GM23338 (cell line): Measurements from ENCODE around the gene DPEP3. TPM values are rescaled to one million over a fixed set of nuclear protein-coding genes. Genes with fewer than 3 reads are reported as not detected.

Source experiments
- ATAC-seq: fragments of 200-7000 bp; cut with Tn5 transposase; 3 replicates; pipeline ENCODE4 v1.9.1; 2020
- DNase-seq: peaks from one replicate; pipeline ENCODE4 v3.0.0-alpha.2; 2015; ENCODE audit warnings: low spot score
- H2AFZ ChIP-seq: fragments of 200-600 bp; sonication (generic); 2 replicates; pipeline ENCODE4 v1.8.0; 2016; ENCODE audit warnings: antibody characterized with exemption, mild to moderate bottlenecking, moderate library complexity
- H3F3A ChIP-seq: fragments of 200-600 bp; sonication (generic); replicated peaks from 2 replicates; pipeline ENCODE4 v1.8.0; 2017; ENCODE audit warnings: antibody characterized with exemption, mixed run types, low read depth
- H3K27ac ChIP-seq: fragments of 200-600 bp; sonication (generic); 2 replicates; pipeline ENCODE4 v1.6.1; 2016; ENCODE audit warnings: low read depth
- H3K27me3 ChIP-seq: fragments of 200-600 bp; sonication (generic); 2 replicates; pipeline ENCODE4 v1.8.0; 2016; ENCODE audit warnings: mild to moderate bottlenecking, mixed run types, moderate library complexity; ENCODE audit not compliant: insufficient read depth
- H3K36me3 ChIP-seq: fragments of 200-600 bp; sonication (generic); 2 replicates; pipeline ENCODE4 v1.8.0; 2016; ENCODE audit warnings: mild to moderate bottlenecking; ENCODE audit not compliant: insufficient read depth
- H3K4me1 ChIP-seq: fragments of 200-600 bp; sonication (generic); 2 replicates; pipeline ENCODE4 v1.8.0; 2016; ENCODE audit warnings: mild to moderate bottlenecking, moderate library complexity; ENCODE audit not compliant: insufficient read depth
- H3K4me2 ChIP-seq: fragments of 200-600 bp; sonication (generic); 2 replicates; pipeline ENCODE4 v1.7.1; 2017; ENCODE audit warnings: mixed run types
- H3K4me3 ChIP-seq: fragments of 200-600 bp; sonication (generic); 2 replicates; pipeline ENCODE4 v1.6.1; 2016; ENCODE audit warnings: mixed run types
- H3K79me2 ChIP-seq: fragments of 200-600 bp; sonication (generic); replicated peaks from 2 replicates; pipeline ENCODE4 v1.8.0; 2017; ENCODE audit warnings: mild to moderate bottlenecking; ENCODE audit not compliant: insufficient read depth
- H3K9me2 ChIP-seq: fragments of 200-600 bp; sonication (generic); 2 replicates; pipeline ENCODE4 v1.8.0; 2017; ENCODE audit not compliant: insufficient read depth
- H4K20me1 ChIP-seq: fragments of 200-600 bp; sonication (generic); replicated peaks from 2 replicates; pipeline ENCODE4 v1.8.0; 2017; ENCODE audit warnings: mild to moderate bottlenecking; ENCODE audit not compliant: insufficient read depth
- H3K27ac Mint-ChIP-seq: 2 replicates; pipeline ENCODE4 v1.8.0; 2020; ENCODE audit warnings: inconsistent platforms, mild to moderate bottlenecking, moderate library complexity, mixed read lengths
- H3K27me3 Mint-ChIP-seq: 3 replicates; pipeline ENCODE4 v1.8.0; 2022; ENCODE audit warnings: low read depth, mild to moderate bottlenecking, moderate library complexity, mixed read lengths, inconsistent platforms; ENCODE audit not compliant: insufficient read depth, poor library complexity
- H3K36me3 Mint-ChIP-seq: 3 replicates; pipeline ENCODE4 v1.8.0; 2021; ENCODE audit warnings: low read depth, mild to moderate bottlenecking, inconsistent platforms, moderate library complexity, mixed read lengths
- H3K4me1 Mint-ChIP-seq: 3 replicates; pipeline ENCODE4 v1.8.0; 2020; ENCODE audit warnings: mild to moderate bottlenecking, inconsistent platforms, mixed read lengths
- H3K4me3 Mint-ChIP-seq: 3 replicates; pipeline ENCODE4 v1.8.0; 2021; ENCODE audit warnings: moderate library complexity, mild to moderate bottlenecking, inconsistent platforms, mixed read lengths
- H3K9me3 Mint-ChIP-seq: 3 replicates; pipeline ENCODE4 v1.8.0; 2020; ENCODE audit warnings: moderate library complexity, mild to moderate bottlenecking, inconsistent platforms, mixed read lengths
- CREB1 ChIP-seq: fragments of 250-450 bp; sonication (Bioruptor Pico); IDR thresholded peaks from 2 replicates; pipeline ENCODE4 v1.5.0; 2020; ENCODE audit warnings: low read depth, mild to moderate bottlenecking, moderate library complexity
- CTCF ChIP-seq, 2 experiments: fragments of 200-600 bp in 1 of 2; sonication (generic) in 1 of 2; conservative IDR thresholded peaks; 2 replicates each; pipeline versions ENCODE4 v1.5.1 to v1.6.1; 2016 to 2017; ENCODE audit warnings: antibody characterized with exemption in 2 of 2, low read depth in 2 of 2, mild to moderate bottlenecking in 2 of 2, moderate library complexity in 1 of 2
- ETS1 ChIP-seq: IDR thresholded peaks from 2 replicates; pipeline ENCODE4 v1.6.1; 2016; ENCODE audit warnings: antibody characterized with exemption
- EZH2 ChIP-seq: fragments of 200-600 bp; sonication (generic); IDR thresholded peaks from one replicate; pipeline ENCODE4 v1.8.0; 2017; ENCODE audit warnings: antibody characterized with exemption, mild to moderate bottlenecking, low read depth; ENCODE audit not compliant: unreplicated experiment
- EZH2phosphoT487 ChIP-seq: fragments of 200-600 bp; sonication (generic); IDR thresholded peaks from one replicate; pipeline ENCODE4 v1.8.1; 2018; ENCODE audit warnings: antibody characterized with exemption; ENCODE audit not compliant: unreplicated experiment
- JUNB ChIP-seq: IDR thresholded peaks from one replicate; pipeline ENCODE4 v1.6.1; 2016; ENCODE audit warnings: antibody characterized with exemption; ENCODE audit not compliant: unreplicated experiment
- NANOG ChIP-seq: IDR thresholded peaks from 2 replicates; pipeline ENCODE4 v1.6.1; 2016; ENCODE audit warnings: antibody characterized with exemption, borderline replicate concordance
- POLR2AphosphoS5 ChIP-seq: IDR thresholded peaks from 2 replicates; pipeline ENCODE4 v1.6.1; 2016; ENCODE audit warnings: antibody characterized with exemption, low read depth
- STAT1 ChIP-seq: IDR thresholded peaks from one replicate; pipeline ENCODE4 v1.6.1; 2016; ENCODE audit warnings: antibody characterized with exemption; ENCODE audit not compliant: unreplicated experiment
- ZNF114 ChIP-seq: fragments of 250-450 bp; sonication (Bioruptor Pico); IDR thresholded peaks from 2 replicates; pipeline ENCODE4 v1.5.0; 2020; ENCODE audit warnings: mild to moderate bottlenecking, moderate library complexity
- ZNF331 ChIP-seq: fragments of 250-450 bp; sonication (Bioruptor Pico); IDR thresholded peaks from 2 replicates; pipeline ENCODE4 v1.5.0; 2020; ENCODE audit warnings: low read depth, mild to moderate bottlenecking, moderate library complexity
- ZNF462 ChIP-seq: fragments of 250-450 bp; sonication (Bioruptor Pico); IDR thresholded peaks from 2 replicates; pipeline ENCODE4 v1.5.0; 2020; ENCODE audit warnings: mild to moderate bottlenecking, moderate library complexity
- polyA plus RNA-seq: library from polyadenylated mRNA; unstranded; fragments of >200 nt; fragmentation: Nextera tagmentation; extraction: Ambion mirVana; gene quantifications from 2 replicates; pipeline ENCODE4 v1.2.1, GENCODE V29; 2016
- total RNA-seq: library from RNA; depleted of rRNA; stranded (reverse); fragments of >200 nt; shearing (Covaris generic); gene quantifications from 2 replicates; pipeline ENCODE4 v1.2.3, GENCODE V29; 2014
- TF ChIP-seq, protein P1 (sequence below): IDR thresholded peaks from one replicate; pipeline ENCODE4 v1.6.1; 2018; ENCODE audit warnings: antibody characterized with exemption; ENCODE audit not compliant: unreplicated experiment

DPEP3 gene
- total and polyA plus RNA-seq, 2 experiments from 2014 or later: 8.8 to 18.4 TPM

DNA sequence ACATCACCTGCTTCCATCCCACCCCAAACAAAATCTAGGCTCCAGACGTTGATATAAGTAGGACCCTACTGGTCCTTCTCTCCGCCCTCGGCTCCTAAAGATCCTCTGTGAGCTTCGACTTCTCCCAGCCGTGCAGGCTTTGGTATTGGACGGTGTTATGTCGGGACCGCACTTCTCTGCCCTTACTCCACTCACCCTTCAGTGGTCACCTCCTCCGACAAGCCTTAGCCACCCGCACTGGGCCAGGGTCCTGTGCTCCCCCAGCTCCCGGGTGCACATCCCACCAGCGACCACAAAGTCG is 45.2 kb downstream of the DPEP3 start:
- H3K36me3 ChIP-seq: no peaks in the 10 kb centered on the region
- H4K20me1 ChIP-seq: peaks cover 3% of the 10 kb centered on the region
- no peaks in the 10 kb centered on the region for H3K27me3 ChIP-seq
- peaks cover 20% of the 10 kb centered on the region; the same call in 2 of the 3 replicates for H3K36me3 Mint-ChIP-seq
- peaks cover 21% of the 10 kb centered on the region for H3K4me1 Mint-ChIP-seq
- peaks cover 5% of the 10 kb centered on the region; the same call in 1 of the 2 replicates for H3K79me2 ChIP-seq
- H3F3A ChIP-seq: peaks cover 7% of the 10 kb centered on the region; the same call in 1 of the 2 replicates
- H3K9me2 ChIP-seq: no peaks in the 10 kb centered on the region
- H3K9me3 Mint-ChIP-seq: 0 out of 3 replicates have a peak, but pooled peaks cover 3% of the 10 kb centered on the region
- H3K4me3 ChIP-seq: peak overlapping the region; percentile 98
- DNase-seq: peak; percentile 33
- H3K4me2 ChIP-seq: peak overlapping the region; percentile 99
- peak overlapping the region; percentile 91 for H2AFZ ChIP-seq
- H3K4me1 ChIP-seq: peaks cover 10% of the 10 kb centered on the region; the same call in 1 of the 2 replicates
- peak overlapping the region; percentile 100 for H3K4me3 Mint-ChIP-seq
- H3K27ac Mint-ChIP-seq: peak overlapping the region; percentile 84
- TF ChIP-seq ZNF462 (CRISPR knock-in tag): no peak
- TF ChIP-seq JUNB: no peak
- TF ChIP-seq NANOG: no peak
- no peak for TF ChIP-seq STAT1
- TF ChIP-seq ZNF331 (CRISPR knock-in tag): no peak
- TF ChIP-seq EZH2: no peak
- no peak for TF ChIP-seq CREB1 (CRISPR knock-in tag)
- TF ChIP-seq ZNF114 (CRISPR knock-in tag): no peak
- TF ChIP-seq POLR2AphosphoS5: no peak
- TF ChIP-seq ETS1: no peak
- TF ChIP-seq, protein P1, sequence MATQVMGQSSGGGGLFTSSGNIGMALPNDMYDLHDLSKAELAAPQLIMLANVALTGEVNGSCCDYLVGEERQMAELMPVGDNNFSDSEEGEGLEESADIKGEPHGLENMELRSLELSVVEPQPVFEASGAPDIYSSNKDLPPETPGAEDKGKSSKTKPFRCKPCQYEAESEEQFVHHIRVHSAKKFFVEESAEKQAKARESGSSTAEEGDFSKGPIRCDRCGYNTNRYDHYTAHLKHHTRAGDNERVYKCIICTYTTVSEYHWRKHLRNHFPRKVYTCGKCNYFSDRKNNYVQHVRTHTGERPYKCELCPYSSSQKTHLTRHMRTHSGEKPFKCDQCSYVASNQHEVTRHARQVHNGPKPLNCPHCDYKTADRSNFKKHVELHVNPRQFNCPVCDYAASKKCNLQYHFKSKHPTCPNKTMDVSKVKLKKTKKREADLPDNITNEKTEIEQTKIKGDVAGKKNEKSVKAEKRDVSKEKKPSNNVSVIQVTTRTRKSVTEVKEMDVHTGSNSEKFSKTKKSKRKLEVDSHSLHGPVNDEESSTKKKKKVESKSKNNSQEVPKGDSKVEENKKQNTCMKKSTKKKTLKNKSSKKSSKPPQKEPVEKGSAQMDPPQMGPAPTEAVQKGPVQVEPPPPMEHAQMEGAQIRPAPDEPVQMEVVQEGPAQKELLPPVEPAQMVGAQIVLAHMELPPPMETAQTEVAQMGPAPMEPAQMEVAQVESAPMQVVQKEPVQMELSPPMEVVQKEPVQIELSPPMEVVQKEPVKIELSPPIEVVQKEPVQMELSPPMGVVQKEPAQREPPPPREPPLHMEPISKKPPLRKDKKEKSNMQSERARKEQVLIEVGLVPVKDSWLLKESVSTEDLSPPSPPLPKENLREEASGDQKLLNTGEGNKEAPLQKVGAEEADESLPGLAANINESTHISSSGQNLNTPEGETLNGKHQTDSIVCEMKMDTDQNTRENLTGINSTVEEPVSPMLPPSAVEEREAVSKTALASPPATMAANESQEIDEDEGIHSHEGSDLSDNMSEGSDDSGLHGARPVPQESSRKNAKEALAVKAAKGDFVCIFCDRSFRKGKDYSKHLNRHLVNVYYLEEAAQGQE: no peak
- TF ChIP-seq EZH2phosphoT487: no peak
- TF ChIP-seq CTCF (conservative IDR thresholded peaks at IDR 0.05; ENCODE audit: low read depth in 2 of 2): no peak
- no peak overlapping the region for H3K27ac ChIP-seq
- peak; percentile 7 for ATAC-seq
- H3K27me3 Mint-ChIP-seq: peaks cover 41% of the 10 kb centered on the region
